T follicular helper cell (primary cell): Measurements from ENCODE around the gene CLOCK.

Source experiments
- DNase-seq: peaks from one replicate; pipeline ENCODE4 v3.0.0-alpha.2; 2020; ENCODE audit warnings: low read depth

CLOCK gene

DNA sequence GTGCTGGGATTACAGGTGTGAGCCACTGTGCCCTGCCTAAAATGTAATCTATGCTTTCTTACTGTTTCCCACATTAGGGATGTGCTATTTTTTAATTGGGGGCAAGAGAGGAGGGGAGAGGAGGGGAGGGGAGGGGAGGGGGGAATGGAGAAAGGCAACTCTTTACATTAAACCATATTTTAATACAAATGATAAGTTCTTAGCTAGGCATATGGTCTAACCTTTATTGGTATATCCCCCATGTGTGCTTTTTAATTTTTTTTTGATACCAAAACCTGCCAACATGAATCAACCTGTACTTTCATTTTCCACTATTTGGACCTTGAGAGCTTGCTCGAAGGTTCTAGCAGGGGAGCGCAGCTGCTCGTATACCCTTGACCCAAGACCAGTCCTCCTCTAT is 6.4 kb downstream of the CLOCK start:
- DNase-seq: no peak

DNA sequence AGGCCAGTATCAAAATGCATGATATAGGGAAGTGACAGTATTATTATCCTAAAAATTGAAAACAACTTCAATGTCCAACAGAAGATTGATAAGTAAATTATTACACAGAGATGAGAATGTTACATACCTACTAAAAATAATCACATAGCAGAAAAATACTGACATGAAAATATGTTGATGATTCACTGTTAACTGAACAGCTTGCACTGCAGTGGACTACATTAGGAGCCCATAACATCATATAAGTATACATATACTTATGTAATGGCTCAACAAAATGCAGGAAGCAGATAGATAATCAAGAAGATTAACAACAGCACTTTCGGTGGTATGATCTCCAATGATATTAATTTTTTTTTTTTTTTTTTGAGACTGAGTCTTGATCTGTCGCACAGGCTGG is 7.1 kb downstream of the CLOCK start:
- DNase-seq: no peak

DNA sequence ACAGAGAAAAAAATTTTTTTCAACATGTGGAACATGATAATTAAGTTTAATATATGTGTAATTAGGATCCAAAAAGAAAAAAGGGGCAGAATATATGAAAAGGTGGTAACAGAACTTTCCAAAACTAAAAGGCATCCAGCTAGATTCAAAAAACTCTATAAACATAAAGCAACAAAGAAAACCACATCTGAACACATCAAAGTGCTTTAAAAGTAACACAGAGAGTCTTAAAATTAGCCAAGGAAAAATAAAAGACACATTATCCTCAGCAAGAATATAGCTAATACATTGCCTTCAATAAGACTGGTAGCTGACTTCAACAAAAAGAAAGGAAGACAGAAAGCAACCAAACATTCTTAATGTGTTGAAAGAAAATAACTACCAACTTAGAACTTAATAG is 8.2 kb downstream of the CLOCK start:
- no peak for DNase-seq

DNA sequence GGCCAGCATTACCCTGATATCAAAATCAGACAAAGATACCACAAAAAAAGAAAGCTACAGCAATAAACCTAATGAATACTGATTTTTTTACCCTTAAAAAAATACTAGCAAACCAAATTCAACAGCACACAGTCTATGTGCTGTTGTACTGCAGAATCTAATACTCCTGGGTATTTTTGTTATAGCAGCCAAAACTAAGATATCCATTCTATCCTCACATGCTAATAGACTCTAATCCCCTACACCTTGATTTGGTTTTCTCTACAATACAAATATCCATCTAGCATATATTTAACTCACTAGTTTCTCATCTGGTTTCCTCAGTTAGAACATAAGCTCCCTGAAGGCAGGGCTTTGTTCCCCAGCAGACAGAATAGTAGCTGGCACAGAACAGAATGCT is 12.4 kb downstream of the CLOCK start:
- no peak for DNase-seq

DNA sequence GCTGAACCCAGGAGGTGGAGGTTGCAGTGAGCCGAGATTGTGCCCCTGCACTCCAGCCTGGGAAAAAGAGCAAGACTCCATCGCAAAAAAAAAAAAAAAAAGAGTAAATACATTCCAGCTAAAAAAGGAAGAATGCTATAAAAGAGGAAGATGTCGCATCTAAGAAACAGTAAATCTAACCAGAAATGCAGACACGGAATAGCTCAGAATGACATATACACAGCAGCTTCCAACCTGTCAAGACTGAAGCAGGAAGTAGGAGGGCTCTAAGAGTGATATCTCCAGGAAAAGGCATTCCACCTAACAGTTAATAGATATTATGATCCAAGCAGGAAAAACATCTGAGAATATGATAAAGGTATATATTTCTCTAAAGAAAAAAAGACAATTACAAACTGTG is 16.0 kb downstream of the CLOCK start:
- DNase-seq: no peak

DNA sequence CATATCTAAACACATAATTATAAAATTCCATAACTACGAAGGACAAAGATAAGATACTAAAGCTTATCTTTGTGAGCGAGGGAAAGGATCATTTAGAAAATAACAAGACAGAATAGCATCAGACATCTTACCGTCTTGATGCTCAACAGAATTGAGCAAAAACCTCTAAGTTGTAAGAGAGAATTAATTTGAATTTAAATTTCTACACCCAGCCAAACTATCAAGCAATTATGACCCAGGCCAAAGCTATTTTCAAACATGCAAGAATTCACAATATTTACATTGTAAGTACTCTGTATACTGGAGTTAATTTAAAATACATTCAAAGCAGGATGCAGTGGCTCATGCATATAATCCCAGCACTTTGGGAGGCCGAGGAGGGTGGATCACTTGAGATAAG is 16.5 kb downstream of the CLOCK start:
- no peak for DNase-seq

DNA sequence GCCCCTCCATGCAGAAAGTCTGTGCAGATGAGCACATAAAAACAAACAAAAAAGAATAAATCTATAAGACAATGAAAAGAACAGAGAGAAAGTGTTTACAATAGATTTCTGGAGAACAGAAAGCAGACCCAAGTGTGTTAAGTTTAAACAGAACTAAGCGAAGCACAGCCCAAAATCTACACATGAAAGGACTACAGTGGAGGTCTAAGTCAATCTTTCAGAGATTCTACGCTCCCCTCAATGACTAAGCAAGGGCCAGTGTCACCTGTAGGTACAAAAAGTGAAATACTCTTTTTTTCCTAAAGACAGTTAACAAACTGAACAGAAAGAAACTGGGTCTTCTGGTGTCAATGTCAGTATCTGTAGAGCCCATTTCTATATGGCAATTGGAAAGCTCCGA is 18.2 kb downstream of the CLOCK start:
- DNase-seq: no peak

DNA sequence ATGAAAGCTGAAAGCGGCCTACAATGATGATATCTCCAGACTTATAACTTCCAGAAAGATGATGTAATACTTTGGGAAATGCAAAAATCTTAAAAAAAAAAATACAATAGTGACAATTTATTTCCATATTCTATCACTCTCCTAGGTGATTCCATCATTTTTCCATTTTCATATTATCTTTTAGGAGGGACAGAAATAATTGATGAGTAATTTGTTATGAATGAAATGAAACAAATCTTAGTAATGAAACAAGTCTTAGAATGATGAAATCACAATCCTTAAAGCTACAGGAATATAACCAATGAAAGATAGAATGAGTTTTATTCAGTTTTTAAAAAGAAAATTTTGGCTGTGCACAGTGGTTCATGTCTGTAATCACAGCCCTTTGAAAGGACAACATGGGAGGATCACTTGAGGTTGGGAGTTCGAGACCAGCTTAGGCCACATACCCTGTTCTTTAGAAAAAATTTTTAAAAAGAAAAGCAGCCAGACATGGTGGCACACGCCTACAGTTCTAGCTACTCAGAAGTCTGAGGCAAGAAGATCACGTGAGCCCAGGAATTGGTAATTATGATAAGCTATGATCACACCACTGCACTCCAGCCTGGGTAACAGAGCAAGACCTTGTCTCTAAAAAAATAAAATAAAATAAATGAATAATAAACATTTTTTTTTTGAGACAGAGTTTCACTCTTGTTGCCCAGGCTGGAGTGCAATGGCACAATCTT is 21.7 kb downstream of the CLOCK start:
- no peak for DNase-seq

DNA sequence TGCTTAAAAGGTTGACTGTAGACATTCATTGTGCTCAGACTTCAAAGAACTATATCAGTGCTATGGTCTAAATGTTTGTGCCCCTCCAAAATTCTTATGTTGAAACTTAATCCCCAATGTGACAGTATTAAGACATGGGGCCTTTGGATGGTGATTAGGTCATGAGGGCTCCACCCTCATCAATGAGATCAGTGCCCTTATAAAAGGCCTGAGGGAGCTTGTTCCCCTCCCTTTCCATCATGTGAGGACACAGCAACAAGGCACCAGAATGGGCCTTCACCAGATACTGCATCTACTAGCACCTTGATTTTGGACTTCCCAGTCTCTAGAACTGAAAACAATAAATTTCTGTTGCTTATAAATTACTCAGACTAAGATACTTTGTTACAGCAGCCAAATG is 28.3 kb downstream of the CLOCK start:
- no peak for DNase-seq

DNA sequence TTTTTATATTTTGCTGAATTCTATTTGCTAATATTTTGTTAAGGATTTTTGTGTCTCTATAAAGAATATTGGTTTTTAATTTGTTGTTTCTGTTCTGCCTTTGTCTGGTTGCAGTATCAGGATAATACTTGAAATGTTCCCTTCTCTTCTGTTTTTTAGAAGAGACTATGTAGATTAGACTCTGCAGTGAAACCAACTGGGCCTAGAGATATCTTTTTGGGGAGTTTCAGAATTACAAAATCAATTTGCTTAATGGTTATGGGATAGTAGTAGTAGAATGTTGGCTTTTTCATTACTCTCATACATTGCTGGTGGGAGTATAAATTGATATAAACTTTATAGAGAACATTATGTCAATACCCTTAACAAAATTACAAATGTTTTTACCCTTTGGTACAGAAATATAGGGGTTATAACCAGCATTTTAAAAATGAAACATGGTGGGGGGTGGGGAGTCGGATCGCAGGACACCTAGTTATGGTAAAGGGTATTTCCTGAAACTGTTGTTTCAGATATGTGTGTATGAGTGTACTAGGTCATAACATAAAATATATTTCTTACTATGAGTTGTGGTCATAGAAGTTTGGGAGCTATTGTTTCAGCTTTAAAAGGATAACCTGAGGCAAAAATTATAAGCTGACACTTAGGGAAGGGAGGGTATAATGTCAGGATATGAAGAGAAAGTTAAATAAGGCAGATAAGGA is 29.0 kb downstream of the CLOCK start:
- DNase-seq: no peak

DNA sequence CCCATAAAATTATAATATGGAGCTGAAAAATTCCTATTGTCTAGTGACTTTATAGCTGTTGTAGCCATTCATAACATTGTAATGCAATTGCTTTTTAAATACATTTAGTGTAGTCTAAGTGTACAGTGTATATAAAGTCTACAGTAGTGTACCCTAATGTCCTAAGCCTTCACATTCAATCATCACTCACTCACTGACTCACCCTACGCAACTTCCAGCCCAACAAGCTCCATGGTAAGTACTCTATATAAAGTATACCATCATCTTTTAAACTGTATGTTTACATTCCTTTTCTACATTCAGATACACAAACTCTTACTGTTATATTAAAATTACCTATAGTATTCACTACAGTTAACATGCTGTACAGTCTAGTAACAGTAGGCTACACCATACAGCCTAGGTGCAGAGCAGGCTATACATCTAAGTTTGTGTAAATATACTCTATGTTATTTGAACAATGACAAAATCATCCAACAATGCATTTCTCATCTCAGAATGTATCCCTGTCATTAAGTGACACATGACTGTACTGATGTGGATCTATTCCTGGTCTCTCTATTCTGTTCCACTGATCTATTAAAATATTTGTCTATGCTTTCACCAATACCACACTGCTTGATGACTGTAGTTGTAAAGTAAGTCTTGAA is 33.7 kb downstream of the CLOCK start:
- DNase-seq: no peak

DNA sequence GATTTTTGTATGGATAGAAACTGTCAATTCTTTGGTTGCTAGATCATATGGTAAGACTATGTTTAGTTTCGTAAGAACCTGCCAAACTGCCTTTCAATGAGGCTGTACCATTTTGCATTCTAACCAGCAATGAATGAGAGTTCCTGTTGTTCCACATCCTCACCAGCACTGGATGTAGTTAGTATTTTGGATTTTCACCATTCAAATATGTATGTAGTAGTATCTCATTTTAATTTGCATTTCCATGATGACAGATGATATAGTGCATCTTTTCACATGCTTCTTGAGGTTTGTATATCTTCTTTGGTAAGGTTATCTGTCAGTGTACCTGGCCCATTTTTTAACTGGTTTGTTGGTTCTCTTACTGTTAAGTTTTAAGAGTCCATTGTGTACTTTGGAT is 34.6 kb downstream of the CLOCK start:
- DNase-seq: no peak

DNA sequence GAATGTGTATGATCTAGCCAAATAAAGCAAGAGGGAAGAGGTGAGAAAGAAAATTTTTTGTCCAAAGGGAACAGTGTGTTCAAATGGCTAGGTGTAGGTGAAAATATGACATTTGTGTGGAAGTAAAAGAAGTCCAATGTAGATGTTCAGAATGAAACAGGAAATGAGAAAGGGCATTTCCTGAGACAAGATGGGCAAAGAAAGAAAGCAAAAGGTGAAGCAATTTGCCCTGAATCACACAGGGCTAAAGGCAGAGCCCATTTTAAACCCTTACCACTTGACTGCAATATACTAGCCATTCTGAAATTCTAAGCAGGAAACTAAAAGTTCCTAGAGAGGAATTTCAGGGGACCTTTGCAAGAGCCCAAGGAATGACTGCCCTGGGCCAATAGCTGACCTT is 36.0 kb downstream of the CLOCK start:
- DNase-seq: no peak

DNA sequence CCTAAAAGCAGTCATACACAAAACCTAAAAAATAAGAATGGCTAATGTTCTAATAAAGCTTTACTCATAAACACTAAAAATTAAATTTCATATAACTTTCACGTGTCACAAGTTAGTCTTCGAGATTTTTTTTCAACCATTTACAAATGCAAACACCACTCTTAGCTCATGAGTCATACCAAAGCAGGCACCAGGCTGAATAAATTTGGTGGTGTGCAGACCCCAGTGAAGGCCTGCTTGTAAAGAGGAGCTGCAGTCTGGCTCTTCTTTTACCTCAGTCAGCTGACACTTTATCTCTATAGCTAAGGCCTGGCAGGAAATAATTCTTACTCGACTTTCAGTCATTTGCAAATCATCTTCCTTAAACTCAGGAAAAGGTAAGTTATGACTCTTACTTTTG is 37.4 kb downstream of the CLOCK start:
- no peak for DNase-seq

DNA sequence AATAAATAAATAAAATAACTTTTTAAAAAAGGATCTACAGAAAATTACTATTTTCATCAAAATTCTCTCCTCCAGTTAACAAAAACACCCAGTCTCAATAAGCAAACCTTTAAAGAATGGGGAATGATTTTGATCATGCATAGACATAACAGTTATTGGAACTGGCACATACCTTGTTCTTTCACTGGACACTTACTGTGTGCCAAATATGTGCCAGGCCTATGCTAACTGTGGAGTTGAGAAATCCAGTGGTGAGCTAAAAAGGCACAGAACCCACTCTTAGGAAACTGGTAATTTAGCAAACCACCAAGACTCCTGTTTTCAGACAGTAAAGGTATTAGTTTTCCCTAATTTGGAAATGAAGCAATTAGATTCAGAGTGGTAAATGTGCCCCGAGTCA is 39.1 kb downstream of the CLOCK start:
- no peak for DNase-seq

DNA sequence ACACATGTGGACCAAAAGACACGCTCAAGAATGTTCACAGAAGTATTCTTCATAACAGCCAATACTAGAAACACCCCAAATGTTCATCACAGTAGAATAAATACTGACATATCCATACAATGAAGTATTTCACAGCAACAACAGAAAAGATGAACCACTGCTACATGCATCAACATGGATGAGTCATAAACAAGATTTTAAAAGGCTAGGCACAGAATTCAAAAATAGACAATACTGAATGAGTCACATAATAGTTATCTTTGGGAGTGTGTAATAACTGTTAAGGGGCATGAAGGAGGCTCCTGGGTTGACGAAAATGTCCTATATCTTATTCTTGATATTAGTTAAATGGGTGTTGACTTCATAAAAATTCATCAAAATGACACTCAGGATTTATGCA is 43.5 kb downstream of the CLOCK start:
- DNase-seq: no peak

DNA sequence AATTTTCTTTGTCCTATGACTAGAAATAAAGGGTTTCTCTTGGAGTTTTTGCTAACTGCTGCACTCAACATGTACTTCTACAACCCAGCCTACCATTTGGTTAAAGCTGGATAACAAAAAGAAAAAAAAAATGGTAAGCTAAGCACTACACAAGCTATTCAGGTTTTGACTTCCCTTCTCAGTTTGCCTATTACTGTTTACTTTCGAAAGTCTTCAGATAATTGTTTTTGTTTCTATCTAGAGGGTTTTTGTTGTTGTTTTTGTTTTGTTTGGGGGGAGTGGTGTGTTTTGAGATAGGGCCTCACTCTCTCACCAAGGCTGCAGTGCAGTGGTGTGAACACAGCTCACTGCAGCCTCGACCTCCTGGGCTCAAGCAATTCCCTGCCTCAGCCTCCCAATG is 46.6 kb downstream of the CLOCK start:
- no peak for DNase-seq

DNA sequence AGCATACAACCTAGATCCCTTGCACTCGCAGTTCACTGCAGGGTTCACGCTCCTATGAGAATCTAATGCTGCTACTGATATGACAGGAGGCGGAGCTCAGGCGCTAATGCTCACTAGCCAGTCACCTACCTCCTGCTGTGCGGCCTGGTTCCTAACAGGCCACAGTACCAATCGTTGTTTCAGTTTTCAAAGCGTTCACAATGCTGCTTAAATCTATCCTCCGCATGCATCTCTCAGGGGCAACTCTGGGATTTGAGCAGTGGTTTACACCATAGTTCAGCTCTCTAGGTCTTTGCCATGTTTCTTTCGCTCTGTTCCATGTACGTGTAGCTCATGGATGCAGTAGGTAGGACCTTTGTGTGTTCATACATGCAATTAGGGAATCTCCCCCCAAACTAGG is 47.2 kb downstream of the CLOCK start:
- DNase-seq: no peak

DNA sequence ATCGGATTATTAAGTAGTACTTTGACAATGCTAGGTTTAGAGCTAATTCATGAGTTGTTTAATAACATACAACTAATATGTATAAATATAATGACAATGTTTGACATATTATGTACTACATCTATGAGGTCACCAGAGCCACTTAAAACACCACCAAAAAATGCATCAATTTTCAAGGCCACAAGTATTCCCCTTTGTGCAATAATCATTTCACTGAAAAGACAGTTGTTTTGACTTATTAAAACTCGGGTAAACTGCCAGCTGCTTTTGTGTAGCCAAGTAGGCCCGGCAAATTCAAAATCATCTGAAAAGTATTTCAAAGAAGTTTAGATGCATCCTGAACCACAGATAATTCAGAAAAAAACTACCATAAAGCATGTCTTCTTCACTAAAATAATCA is 48.7 kb downstream of the CLOCK start:
- DNase-seq: no peak

DNA sequence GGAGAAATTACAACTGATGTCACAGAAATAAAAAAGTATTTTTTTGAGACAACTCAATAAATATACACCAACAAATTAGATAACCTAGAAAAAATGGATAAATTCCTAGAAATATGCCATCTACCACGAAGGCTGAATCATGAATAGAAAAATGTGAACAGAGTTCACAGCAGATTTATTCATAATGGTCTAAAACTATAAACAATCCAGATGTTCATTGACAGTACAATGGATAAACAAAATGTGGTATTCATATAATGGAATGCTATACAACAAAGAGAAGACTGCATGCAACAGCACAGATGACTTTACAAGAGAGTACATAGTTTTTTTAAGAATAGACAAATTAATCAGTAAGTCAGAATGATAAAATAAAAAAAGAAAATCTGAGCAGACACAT is 55.2 kb downstream of the CLOCK start:
- no peak for DNase-seq

DNA sequence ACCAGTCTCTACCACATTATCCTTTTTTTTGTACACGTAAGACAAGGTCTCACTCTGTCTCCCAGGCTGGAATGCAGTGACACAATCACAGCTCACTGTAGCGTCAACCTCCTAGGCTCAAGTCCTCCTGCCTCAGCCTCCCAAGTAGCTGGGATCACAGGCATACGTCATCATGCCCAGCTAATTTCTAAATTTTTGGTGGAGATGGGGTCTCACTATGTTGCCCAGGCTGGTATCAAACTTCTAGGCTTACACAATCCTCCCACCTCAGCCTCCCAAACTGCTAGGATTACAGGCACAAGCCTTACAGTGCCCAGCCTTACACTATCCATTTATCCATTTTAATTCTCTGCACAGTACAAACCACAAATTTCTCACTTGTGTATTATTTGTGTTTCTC is 58.0 kb downstream of the CLOCK start:
- DNase-seq: no peak

DNA sequence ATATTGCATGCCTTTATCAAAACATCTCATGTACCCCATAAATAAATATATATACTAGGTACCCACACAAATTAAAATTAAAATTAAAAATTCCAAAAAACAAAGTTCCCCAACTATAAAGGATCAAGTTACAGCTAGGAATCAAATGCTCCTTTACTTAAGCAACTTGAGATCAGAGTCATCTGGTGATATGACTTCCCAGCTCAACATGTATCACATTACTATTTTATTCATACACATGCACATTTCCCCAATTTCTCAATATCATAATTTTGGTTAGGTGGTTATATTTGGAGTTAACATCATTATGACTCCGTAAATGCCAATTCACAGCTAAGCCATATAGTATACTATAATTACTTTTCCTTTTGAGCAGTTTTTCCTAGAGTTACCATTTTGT is 60.9 kb downstream of the CLOCK start:
- no peak for DNase-seq

DNA sequence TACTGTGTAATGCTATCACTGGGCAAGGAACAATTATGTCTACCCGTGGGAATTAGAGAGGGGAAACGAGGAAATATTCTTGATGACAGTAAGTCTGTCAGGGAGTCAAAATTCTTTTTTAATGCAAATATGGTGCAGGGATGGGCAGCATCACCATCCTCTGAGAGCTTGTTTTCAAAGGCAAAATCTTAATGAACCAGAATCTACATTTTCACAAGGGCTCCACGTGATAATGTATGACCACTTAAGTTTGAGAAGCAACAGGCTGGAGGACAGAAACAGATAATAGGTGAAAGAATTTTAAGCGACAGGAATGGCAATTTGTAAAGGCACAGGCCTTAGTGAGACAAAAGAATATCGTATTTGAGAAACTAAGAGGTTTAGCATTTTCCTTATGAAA is 63.4 kb downstream of the CLOCK start:
- no peak for DNase-seq
